ENCODE measurements around the gene ARHGEF4.

GRCh38 chr2:130892793-130893785, 56.4 kb downstream of the ARHGEF4 start:
- no peak for TF ChIP-seq BHLHE40 (IDR thresholded peaks at IDR 0.05; ENCODE audit: borderline replicate concordance)
- no peak for TF ChIP-seq SP1 (IDR thresholded peaks at IDR 0.05)
- TF ChIP-seq FOXM1 (IDR thresholded peaks at IDR 0.05; ENCODE audit: borderline replicate concordance), result no peak
- no peak for TF ChIP-seq FOXK2 (IDR thresholded peaks at IDR 0.05)
- TF ChIP-seq HDGF (IDR thresholded peaks at IDR 0.05; ENCODE audit: borderline replicate concordance), result no peak
- TF ChIP-seq PKNOX1 (IDR thresholded peaks at IDR 0.05), result no peak

Data from HEK293T (cell line).